ENCODE data around the gene DENND1A.
"Not testable (repeated sequence)": the region's sequence is repeated elsewhere in the genome, so short reads cannot be mapped to it uniquely, and the experiment has no call there.

The DENND1A gene

GRCh38 chr9:123401879-123402513 is 527.9 kb downstream of the DENND1A start:
- no peak for DNase-seq

GRCh38 chr9:123400926-123401503 is 528.9 kb downstream of the DENND1A start:
- DNase-seq, result no peak

- DNase-seq, result peak in 1 of 2 experiments; percentile 11
These were observed 530.0 kb downstream of the DENND1A start for GRCh38 chr9:123399803-123400378.

GRCh38 chr9:123398938-123399337 is 531.0 kb downstream of the DENND1A start:
- DNase-seq, result not testable (repeated sequence)

GRCh38 chr9:123397975-123398374 is 532.0 kb downstream of the DENND1A start:
- DNase-seq, result no peak

- DNase-seq, result no peak
These were observed 534.0 kb downstream of the DENND1A start for GRCh38 chr9:123395689-123396511.

- DNase-seq, result no peak
These were observed 534.6 kb downstream of the DENND1A start for GRCh38 chr9:123395276-123395688.

- no peak for DNase-seq
These were observed 535.4 kb downstream of the DENND1A start for GRCh38 chr9:123394291-123395235.

- DNase-seq, result no peak
These were observed 537.1 kb downstream of the DENND1A start for GRCh38 chr9:123392802-123393201.

- DNase-seq, result no peak
These were observed 538.0 kb downstream of the DENND1A start for GRCh38 chr9:123391946-123392345.

- DNase-seq, result no peak
These were observed 538.7 kb downstream of the DENND1A start for GRCh38 chr9:123391233-123391632.

- DNase-seq, result no peak
These were observed 539.4 kb downstream of the DENND1A start for GRCh38 chr9:123390337-123391135.

GRCh38 chr9:123389698-123390097 is 540.2 kb downstream of the DENND1A start:
- no peak for DNase-seq

GRCh38 chr9:123389070-123389469 is 540.9 kb downstream of the DENND1A start:
- DNase-seq, result no peak

GRCh38 chr9:123387686-123388085 is 542.2 kb downstream of the DENND1A start:
- DNase-seq, result no peak

GRCh38 chr9:123383512-123384170 is 546.3 kb downstream of the DENND1A start:
- no peak for DNase-seq

- DNase-seq, result no peak
These were observed 547.0 kb downstream of the DENND1A start for GRCh38 chr9:123382653-123383511.

- no peak for DNase-seq
These were observed 548.8 kb downstream of the DENND1A start for GRCh38 chr9:123380852-123381705.
